22Rv1 (cell line): ENCODE measurements around the gene OR9A4.

Experiments used
- CTCF ChIP-seq: fragments of 450-650 bp; IDR thresholded peaks from 2 replicates; pipeline ENCODE4 v1.5.1; 2017; ENCODE audit warnings: mild to moderate bottlenecking
- ZFX ChIP-seq: fragments of 450-650 bp; IDR thresholded peaks from 2 replicates; pipeline ENCODE4 v1.6.1; 2017; ENCODE audit warnings: antibody characterized with exemption, borderline replicate concordance

- TF ChIP-seq CTCF, result no peak
- TF ChIP-seq ZFX, result no peak
Observed at GRCh38 chr7:141884539-141885225, 31.5 kb upstream of the OR9A4 start.
